ENCODE data around the gene PBLD.

DNA sequence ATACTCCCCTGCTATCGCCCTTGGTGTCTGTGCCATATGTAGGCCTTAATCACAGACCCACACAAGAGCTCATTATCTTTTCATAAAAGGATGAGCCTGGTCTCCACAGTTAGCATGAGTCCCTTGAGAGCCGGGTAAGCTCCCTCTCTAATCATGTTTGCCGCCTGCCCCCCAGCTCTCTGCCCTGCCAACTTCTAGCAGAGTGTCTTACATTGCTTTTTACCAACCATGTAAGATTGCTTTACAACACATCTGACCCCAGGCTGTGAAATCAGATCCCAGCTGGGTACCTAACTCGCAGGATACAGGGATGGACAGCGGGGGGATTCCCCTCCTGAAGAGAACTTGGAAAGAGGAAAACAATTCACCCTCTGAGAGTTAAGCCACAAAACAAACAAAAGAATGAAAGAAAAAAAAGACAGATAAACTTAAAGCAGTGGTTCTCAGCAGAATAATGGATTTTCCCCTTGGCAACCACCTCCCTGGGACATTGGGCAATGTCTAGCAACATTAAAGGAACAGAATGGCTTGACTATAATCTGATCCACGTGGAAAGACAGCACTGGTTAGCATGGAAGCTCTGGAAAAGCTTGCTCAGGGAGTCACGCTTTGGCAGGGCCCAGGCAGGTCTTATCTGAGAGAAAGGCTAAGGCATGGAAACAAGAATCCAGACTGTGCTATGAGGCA, 61.4 kb downstream of the PBLD start:
- no peak for TF ChIP-seq POLR2A (IDR thresholded peaks at IDR 0.05)
- TF ChIP-seq, protein P1, sequence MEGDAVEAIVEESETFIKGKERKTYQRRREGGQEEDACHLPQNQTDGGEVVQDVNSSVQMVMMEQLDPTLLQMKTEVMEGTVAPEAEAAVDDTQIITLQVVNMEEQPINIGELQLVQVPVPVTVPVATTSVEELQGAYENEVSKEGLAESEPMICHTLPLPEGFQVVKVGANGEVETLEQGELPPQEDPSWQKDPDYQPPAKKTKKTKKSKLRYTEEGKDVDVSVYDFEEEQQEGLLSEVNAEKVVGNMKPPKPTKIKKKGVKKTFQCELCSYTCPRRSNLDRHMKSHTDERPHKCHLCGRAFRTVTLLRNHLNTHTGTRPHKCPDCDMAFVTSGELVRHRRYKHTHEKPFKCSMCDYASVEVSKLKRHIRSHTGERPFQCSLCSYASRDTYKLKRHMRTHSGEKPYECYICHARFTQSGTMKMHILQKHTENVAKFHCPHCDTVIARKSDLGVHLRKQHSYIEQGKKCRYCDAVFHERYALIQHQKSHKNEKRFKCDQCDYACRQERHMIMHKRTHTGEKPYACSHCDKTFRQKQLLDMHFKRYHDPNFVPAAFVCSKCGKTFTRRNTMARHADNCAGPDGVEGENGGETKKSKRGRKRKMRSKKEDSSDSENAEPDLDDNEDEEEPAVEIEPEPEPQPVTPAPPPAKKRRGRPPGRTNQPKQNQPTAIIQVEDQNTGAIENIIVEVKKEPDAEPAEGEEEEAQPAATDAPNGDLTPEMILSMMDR (IDR thresholded peaks at IDR 0.05 in 4 of 5, conservative IDR thresholded peaks at IDR 0.05 in 1 of 5) = no peak

Data from gastrocnemius medialis (tissue), 4 donors.